Trophoblast cell (in vitro differentiated cells and primary cell): ENCODE measurements around the gene ANO2.
A peak's percentile ranks its signal among the peaks of the same experiment; 100 is the strongest.

Experiments
- DNase-seq, 2 donors: peaks; one replicate each; pipeline ENCODE4 v3.0.0-alpha.2; 2016
- H2AFZ ChIP-seq: 2 replicates; pipeline ENCODE4 v1.6.1; 2013; ENCODE audit warnings: low read length, moderate library complexity, mild to moderate bottlenecking; ENCODE audit not compliant: insufficient read depth, poor library complexity
- H2AK5ac ChIP-seq: 2 replicates; pipeline ENCODE4 v1.6.1; 2013; ENCODE audit warnings: mild to moderate bottlenecking, low read length
- H2BK120ac ChIP-seq: 2 replicates; pipeline ENCODE4 v1.6.1; 2013; ENCODE audit warnings: low read length, mild to moderate bottlenecking, moderate library complexity; ENCODE audit not compliant: insufficient read depth, poor library complexity
- H2BK12ac ChIP-seq: 2 replicates; pipeline ENCODE4 v1.6.1; 2013; ENCODE audit warnings: mild to moderate bottlenecking, low read length, moderate library complexity
- H2BK5ac ChIP-seq: 2 replicates; pipeline ENCODE4 v1.6.1; 2013; ENCODE audit warnings: low read length, low read depth, moderate library complexity, mild to moderate bottlenecking; ENCODE audit not compliant: poor library complexity
- H3K14ac ChIP-seq: 2 replicates; pipeline ENCODE4 v1.6.1; 2013; ENCODE audit warnings: mild to moderate bottlenecking, low read length
- H3K18ac ChIP-seq: 2 replicates; pipeline ENCODE4 v1.6.1; 2013; ENCODE audit warnings: mild to moderate bottlenecking, low read length
- H3K23ac ChIP-seq: 2 replicates; pipeline ENCODE4 v1.6.1; 2013; ENCODE audit warnings: low read length
- H3K27ac ChIP-seq: 2 replicates; pipeline ENCODE4 v1.5.1; 2013; ENCODE audit warnings: low read depth, mild to moderate bottlenecking, inconsistent platforms, low read length, moderate library complexity
- H3K27me3 ChIP-seq: 2 replicates; pipeline ENCODE4 v1.6.1; 2013; ENCODE audit warnings: inconsistent platforms, mild to moderate bottlenecking, low read length, moderate library complexity; ENCODE audit not compliant: insufficient read depth
- H3K36me3 ChIP-seq, 2 experiments: 1 replicate in 1 of 2; 2 replicates in 1 of 2; pipeline ENCODE4 v1.6.1; 2013; ENCODE audit warnings: low read length in 2 of 2, mild to moderate bottlenecking in 2 of 2, moderate library complexity in 1 of 2; ENCODE audit not compliant: insufficient read depth in 2 of 2, control insufficient read depth in 1 of 2
- H3K4ac ChIP-seq: 2 replicates; pipeline ENCODE4 v1.6.1; 2013; ENCODE audit warnings: low read depth, mild to moderate bottlenecking, low read length, moderate library complexity
- H3K4me1 ChIP-seq, 2 experiments: 1 replicate in 1 of 2; 2 replicates in 1 of 2; pipeline ENCODE4 v1.6.1; 2013; ENCODE audit warnings: low read length in 2 of 2, mild to moderate bottlenecking in 2 of 2, moderate library complexity in 1 of 2; ENCODE audit not compliant: insufficient read depth in 2 of 2, control insufficient read depth in 1 of 2
- H3K4me2 ChIP-seq: 2 replicates; pipeline ENCODE4 v1.6.1; 2013; ENCODE audit warnings: inconsistent platforms, mild to moderate bottlenecking, low read length, moderate library complexity
- H3K4me3 ChIP-seq: 2 replicates; pipeline ENCODE4 v1.5.1; 2013; ENCODE audit warnings: mild to moderate bottlenecking, low read depth, low read length, inconsistent platforms
- H3K79me1 ChIP-seq: one replicate; pipeline ENCODE4 v1.6.1; 2013; ENCODE audit warnings: low read length
- H3K79me2 ChIP-seq: 2 replicates; pipeline ENCODE4 v1.6.1; 2013; ENCODE audit warnings: low read length, mild to moderate bottlenecking; ENCODE audit not compliant: control insufficient read depth, insufficient read depth, poor library complexity
- H3K9ac ChIP-seq: 2 replicates; pipeline ENCODE4 v1.6.1; 2013; ENCODE audit warnings: mild to moderate bottlenecking, low read length
- H3K9me3 ChIP-seq: 2 replicates; pipeline ENCODE4 v1.6.1; 2013; ENCODE audit warnings: low read depth, mild to moderate bottlenecking, control low read depth, inconsistent platforms, low read length; ENCODE audit not compliant: insufficient read depth
- H4K12ac ChIP-seq: 2 replicates; pipeline ENCODE4 v1.6.1; 2013; ENCODE audit warnings: low read depth, mild to moderate bottlenecking, low read length, moderate library complexity
- H4K8ac ChIP-seq: 2 replicates; pipeline ENCODE4 v1.6.1; 2013; ENCODE audit warnings: low read depth, mild to moderate bottlenecking, low read length, moderate library complexity
- H4K91ac ChIP-seq: one replicate; pipeline ENCODE4 v1.6.1; 2013; ENCODE audit warnings: low read depth, mild to moderate bottlenecking, low read length, moderate library complexity
- WGBS: extraction: QIAGEN DNeasy Blood & Tissue Kit; methylation state at CpG from one replicate; pipeline ENCODE4 v1.1.7; 2013; ENCODE audit warnings: missing lambda C conversion rate; ENCODE audit not compliant: insufficient read length, insufficient coverage; ENCODE audit errors: extremely low coverage; 5-methylcytosine and 5-hydroxymethylcytosine counted together

The ANO2 gene

DNA sequence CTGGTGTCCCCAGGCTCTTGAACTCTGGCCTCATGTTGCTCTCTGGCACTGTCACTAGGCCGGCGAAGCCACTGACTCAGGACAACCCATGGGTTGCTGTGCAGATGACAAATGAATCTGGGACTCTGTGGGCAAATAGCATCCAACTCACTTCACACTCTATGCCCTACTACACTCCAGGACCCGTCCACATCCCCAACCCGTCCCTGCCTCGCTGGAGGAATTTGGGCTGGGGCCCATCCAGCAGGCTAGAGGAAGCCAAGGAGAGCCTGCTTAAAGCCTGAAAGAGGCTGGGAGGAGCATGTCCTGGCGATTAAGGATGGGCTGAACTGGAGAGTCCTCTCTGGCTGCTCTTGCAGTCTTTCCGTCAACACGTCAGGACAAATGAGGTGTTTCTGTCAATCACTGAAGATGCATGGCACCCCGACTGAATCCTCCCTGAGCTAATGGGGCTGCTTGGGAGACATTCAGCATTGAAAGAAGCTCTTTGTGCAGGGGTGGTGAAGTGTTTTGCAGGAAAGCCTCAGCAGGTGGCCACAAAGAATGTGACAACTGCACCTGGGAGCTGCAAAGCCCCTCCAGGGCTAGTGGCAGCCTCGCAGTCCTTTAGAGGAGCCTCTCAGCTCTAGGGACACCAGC lies 71.7 kb downstream of the ANO2 start:
- H3K4me3 ChIP-seq: no peak overlapping the region
- no peak overlapping the region for H2AK5ac ChIP-seq
- no peaks in the 10 kb centered on the region for H3K79me1 ChIP-seq
- no peaks in the 10 kb centered on the region for H3K79me2 ChIP-seq
- H4K91ac ChIP-seq: no peak overlapping the region
- H3K14ac ChIP-seq: no peak overlapping the region
- no peak overlapping the region for H2BK5ac ChIP-seq
- no peak overlapping the region for H3K4ac ChIP-seq
- no peak overlapping the region for H2BK120ac ChIP-seq
- H3K9ac ChIP-seq: no peak overlapping the region
- H4K12ac ChIP-seq: no peak overlapping the region
- WGBS: no CpG with 5 or more reads among the region's 10 CpGs
- H3K36me3 ChIP-seq: no peaks in the 10 kb centered on the region
- H2BK12ac ChIP-seq: no peak overlapping the region
- no peak overlapping the region for H2AFZ ChIP-seq
- no peaks in the 10 kb centered on the region for H3K27me3 ChIP-seq
- no peak overlapping the region for H3K23ac ChIP-seq
- no peaks in the 10 kb centered on the region for H3K9me3 ChIP-seq
- no peak for DNase-seq
- no peaks in the 10 kb centered on the region for H3K4me1 ChIP-seq
- no peak overlapping the region for H3K27ac ChIP-seq
- H3K18ac ChIP-seq: no peak overlapping the region
- no peak overlapping the region for H3K4me2 ChIP-seq
- H4K8ac ChIP-seq: no peak overlapping the region

DNA sequence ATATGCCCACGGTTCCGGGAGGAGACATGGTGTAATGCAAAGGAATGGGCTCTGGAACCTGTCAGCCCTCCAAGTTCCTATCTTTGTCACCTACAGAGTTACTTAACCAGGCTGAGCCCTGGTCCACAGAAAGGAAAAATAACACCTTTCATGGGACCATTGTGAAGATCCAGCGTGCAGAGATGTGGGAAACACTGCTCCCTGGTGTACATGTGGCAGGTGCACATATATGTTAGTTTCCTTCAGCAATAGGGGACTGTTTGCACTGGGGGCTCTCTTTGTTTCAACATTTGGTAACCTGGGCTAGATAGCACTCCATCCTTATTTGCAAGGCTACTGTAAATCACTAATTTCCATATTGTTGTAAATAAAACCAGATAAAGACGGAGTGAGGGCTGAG lies 72.3 kb downstream of the ANO2 start:
- Histone ChIP-seq H2BK5ac (no peak overlapping the region), H3K79me1 (no peaks in the 10 kb centered on the region), H3K4me1 (no peaks in the 10 kb centered on the region), H2AFZ (no peak overlapping the region), H4K91ac (no peak overlapping the region), H2BK120ac (no peak overlapping the region), H3K79me2 (no peaks in the 10 kb centered on the region), H3K9ac (no peak overlapping the region), H3K18ac (no peak overlapping the region), H3K27me3 (no peaks in the 10 kb centered on the region), H3K23ac (no peak overlapping the region), H3K27ac (no peak overlapping the region), H3K36me3 (no peaks in the 10 kb centered on the region), H3K14ac (no peak overlapping the region), H3K4me3 (no peak overlapping the region), H4K8ac (no peak overlapping the region), H3K4ac (no peak overlapping the region), H2AK5ac (no peak overlapping the region), H3K9me3 (no peaks in the 10 kb centered on the region), H2BK12ac (no peak overlapping the region), H4K12ac (no peak overlapping the region), H3K4me2 (no peak overlapping the region)
- WGBS: no CpG with 5 or more reads among the region's 4 CpGs
- DNase-seq: peak in 1 of 2 donors; percentile 47

DNA sequence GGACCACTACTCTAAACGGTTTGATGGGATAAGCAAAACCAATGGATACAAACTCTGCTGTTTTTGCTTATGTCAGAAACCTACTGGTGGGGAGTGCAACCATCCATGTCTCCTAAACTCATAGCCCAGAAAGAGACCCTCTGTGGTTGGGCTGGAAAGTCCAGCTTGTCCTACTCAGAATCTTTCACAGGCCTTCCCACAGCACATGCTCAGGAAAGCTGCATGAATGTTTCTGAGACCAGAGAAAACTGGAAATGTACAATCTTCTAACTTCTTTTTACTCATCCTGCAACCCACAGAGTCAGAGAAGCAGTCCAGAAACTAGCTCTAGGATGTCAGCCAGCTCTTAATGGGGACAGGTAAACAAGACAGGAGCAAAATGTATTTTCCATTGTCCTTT lies 73.3 kb downstream of the ANO2 start:
- Histone ChIP-seq H3K79me1 (no peaks in the 10 kb centered on the region), H3K14ac (no peak overlapping the region), H3K36me3 (no peaks in the 10 kb centered on the region), H4K12ac (no peak overlapping the region), H2BK12ac (no peak overlapping the region), H4K91ac (no peak overlapping the region), H3K4ac (no peak overlapping the region), H3K9me3 (no peaks in the 10 kb centered on the region), H3K4me1 (no peaks in the 10 kb centered on the region), H2AK5ac (no peak overlapping the region), H2BK120ac (no peak overlapping the region), H3K23ac (no peak overlapping the region), H3K27ac (no peak overlapping the region), H3K27me3 (no peaks in the 10 kb centered on the region), H3K4me3 (no peak overlapping the region), H3K9ac (no peak overlapping the region), H3K79me2 (no peaks in the 10 kb centered on the region), H4K8ac (no peak overlapping the region), H3K4me2 (no peak overlapping the region), H3K18ac (no peak overlapping the region), H2BK5ac (no peak overlapping the region), H2AFZ (no peak overlapping the region)
- no peak for DNase-seq
- WGBS: no CpG with 5 or more reads among the region's 1 CpG

DNA sequence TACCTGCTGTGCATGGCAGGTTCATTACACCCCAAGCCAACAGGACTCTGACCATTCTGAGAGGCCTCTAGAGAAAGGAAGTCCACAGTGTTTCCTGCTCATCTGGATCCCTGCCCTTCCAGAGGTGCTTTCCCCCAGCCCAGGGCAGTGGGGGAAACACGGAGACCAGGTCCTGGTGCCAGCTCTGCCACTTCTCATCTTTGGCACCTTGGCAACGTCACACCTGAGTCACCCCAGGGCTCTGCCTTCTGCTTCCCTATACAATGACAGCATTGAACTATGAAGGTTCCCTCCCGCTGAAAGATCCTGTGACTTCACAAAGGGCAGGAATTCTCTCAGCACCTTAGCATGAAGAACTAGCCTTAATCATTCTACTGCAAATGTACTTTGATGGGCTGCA lies 74.9 kb downstream of the ANO2 start:
- Histone ChIP-seq H3K27me3 (no peaks in the 10 kb centered on the region), H2BK12ac (no peak overlapping the region), H3K14ac (no peak overlapping the region), H4K8ac (no peak overlapping the region), H3K4me2 (no peak overlapping the region), H3K79me1 (no peaks in the 10 kb centered on the region), H4K91ac (no peak overlapping the region), H3K27ac (no peak overlapping the region), H3K23ac (no peak overlapping the region), H2BK120ac (no peak overlapping the region), H4K12ac (no peak overlapping the region), H3K18ac (no peak overlapping the region), H3K79me2 (no peaks in the 10 kb centered on the region), H3K36me3 (no peaks in the 10 kb centered on the region), H2AK5ac (no peak overlapping the region), H3K9ac (no peak overlapping the region), H3K9me3 (no peaks in the 10 kb centered on the region), H2BK5ac (no peak overlapping the region), H3K4ac (no peak overlapping the region), H2AFZ (no peak overlapping the region), H3K4me1 (no peaks in the 10 kb centered on the region), H3K4me3 (no peak overlapping the region)
- WGBS: no CpG with 5 or more reads among the region's 3 CpGs
- DNase-seq: no peak
